CD4-positive, alpha-beta T cell treated with Interleukin-15 for 4 hours (primary cell): ENCODE measurements around the gene TGIF1.
"Not testable (repeated sequence)": the region's sequence is repeated elsewhere in the genome, so short reads cannot be mapped to it uniquely, and the experiment has no call there.

Experiments used
- DNase-seq: peaks from one replicate; pipeline ENCODE4 v3.0.0-alpha.2; 2020; ENCODE audit warnings: low spot score

The TGIF1 gene

DNA sequence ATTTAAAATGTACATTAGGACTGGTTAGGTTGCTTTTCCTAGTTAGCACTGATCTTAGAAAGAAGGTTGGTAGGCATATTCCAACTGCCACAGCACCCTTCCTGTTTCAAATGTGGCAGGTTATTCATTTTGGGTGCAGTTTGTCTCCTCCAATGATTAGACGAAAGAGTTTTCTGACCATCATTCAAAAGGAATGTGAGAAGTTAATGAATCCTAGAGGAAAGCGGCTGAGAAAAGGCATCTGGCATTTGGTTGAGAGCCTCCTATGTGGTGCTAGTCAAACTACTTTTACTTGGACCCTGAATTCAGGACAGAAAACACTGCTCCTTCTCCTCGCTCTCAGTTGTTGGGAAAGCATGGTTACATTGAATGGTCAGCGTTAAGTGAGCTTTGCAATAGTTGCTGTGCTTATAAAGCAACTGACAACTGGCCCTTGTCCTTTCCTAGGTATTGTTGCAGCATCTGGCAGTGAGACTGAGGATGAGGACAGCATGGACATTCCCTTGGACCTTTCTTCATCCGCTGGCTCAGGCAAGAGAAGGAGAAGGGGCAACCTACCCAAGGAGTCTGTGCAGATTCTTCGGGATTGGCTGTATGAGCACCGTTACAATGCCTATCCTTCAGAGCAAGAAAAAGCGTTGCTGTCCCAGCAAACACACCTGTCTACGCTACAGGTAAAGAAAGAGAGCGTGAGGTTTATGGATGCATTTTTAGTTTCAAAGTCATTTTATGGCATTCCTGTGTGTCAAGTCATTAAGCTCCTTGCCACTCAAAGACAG is 6.1 kb downstream of the TGIF1 start:
- DNase-seq, result no peak

- no peak for DNase-seq
These were observed 6.7 kb downstream of the TGIF1 start for GRCh38 chr18:3456686-3457069.

DNA sequence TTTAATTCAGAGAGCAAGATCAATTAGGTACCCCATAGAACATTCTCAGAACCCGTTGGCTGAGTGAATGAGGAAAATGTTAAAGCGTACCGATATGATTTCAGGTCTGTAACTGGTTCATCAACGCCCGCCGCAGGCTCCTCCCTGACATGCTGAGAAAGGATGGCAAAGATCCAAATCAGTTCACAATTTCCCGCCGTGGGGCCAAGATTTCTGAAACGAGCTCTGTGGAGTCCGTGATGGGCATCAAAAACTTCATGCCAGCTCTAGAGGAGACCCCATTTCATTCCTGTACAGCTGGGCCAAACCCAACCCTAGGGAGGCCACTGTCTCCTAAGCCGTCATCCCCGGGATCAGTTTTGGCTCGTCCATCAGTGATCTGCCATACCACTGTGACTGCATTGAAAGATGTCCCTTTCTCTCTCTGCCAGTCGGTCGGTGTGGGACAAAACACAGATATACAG is 7.3 kb downstream of the TGIF1 start:
- DNase-seq, result no peak

- DNase-seq, result peak; percentile 54
These were observed 8.4 kb downstream of the TGIF1 start for GRCh38 chr18:3458378-3458777.

GRCh38 chr18:3458952-3459853 is 9.2 kb downstream of the TGIF1 start:
- DNase-seq, result peak; percentile 25

DNA sequence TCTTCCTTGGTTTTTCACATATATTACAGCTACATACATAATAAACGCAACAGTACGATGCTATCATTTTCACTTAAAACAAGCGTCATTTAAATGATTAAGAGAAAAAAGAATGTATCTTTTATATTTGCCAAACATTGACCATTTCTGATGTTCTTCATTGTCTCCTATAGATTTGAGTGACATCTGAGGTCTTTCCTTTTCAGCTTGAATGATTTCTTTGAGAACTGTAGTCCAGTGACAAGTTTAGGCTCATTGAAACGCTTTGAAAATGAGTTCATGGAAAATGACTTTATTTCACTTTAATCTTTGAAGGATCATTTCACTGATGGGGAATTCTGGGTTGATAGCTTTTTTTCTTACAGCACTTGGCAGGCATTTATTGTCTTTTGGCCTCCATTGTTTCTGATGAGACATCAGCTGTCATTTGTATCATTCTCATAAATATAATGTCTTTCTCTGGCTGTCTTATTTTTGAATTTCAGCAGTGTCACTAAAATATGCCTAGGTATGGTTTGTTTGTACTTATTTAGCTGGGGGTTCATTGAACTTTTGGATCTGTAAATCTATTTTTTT is 10.9 kb downstream of the TGIF1 start:
- DNase-seq, result no peak

- no peak for DNase-seq
These were observed 11.7 kb downstream of the TGIF1 start for GRCh38 chr18:3461704-3462103.

- no peak for DNase-seq
These were observed 13.1 kb downstream of the TGIF1 start for GRCh38 chr18:3463051-3463450.

GRCh38 chr18:3466045-3466444 is 16.1 kb downstream of the TGIF1 start:
- DNase-seq, result no peak

GRCh38 chr18:3466872-3467271 is 16.9 kb downstream of the TGIF1 start:
- peak; percentile 34 for DNase-seq

GRCh38 chr18:3468066-3468705 is 18.2 kb downstream of the TGIF1 start:
- no peak for DNase-seq

DNA sequence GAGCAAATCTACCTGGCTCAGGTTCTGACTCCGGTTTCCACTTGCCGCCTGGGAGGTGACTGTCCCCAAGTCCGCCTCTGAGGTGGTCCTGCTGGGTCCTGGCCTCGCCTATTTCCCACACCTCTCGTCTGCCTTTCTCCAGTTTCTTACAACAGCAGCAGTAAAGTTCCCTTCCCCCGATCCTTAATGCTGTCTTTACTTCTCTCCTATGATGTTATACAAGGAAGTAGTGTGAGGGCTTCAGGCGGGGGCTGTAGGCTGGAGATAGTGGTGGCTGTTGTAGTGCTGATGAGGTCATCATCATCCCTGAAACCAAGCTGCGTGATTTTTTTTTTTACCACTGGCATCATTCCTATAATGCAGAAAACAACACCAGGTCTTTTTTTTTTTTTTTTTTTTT is 18.9 kb downstream of the TGIF1 start:
- no peak for DNase-seq

DNA sequence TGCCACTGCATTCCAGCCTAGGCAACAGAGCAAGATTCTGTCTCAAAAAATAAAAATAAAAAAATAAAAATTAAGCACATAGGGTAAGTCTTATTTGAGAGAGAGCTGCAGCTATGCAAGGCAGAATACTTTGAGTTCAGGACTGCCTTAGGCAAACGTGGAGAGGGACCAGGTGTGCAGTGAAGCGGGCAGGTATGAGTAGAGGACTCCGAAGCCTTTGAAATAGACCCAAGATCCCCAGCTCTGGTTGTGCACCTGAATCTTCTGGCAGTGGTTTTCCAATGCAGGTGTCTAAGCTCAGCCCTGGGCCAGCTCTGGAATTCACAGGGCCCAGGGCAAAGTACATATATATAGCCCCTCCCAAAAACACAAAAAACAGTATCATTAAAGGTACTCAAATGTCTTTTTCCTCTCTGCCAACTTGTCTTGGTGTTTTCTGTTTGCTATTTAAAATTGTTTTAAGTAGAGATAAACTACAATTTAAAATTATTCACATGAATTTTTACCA is 21.2 kb downstream of the TGIF1 start:
- no peak for DNase-seq

DNA sequence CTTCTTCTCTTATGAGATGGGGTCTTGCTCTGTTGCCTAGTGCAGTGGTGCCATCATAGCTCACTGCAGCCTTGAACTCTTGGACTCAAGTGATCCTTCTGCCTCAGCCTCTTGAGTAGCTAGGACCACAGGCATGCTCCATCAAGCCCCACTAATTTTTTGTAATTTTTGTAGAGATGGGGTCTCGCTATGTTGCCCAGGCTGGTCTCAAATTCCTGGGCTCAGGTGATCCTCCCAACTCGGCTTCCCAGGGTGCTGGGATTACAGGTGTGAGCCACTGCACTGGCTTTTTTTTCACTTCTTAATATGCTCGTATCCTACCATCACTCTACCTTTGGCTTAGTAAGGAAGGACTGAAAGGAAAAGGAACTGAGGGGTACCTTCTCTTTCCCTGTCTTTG is 22.1 kb downstream of the TGIF1 start:
- not testable (repeated sequence) for DNase-seq

GRCh38 chr18:3472681-3473544 is 22.9 kb downstream of the TGIF1 start:
- DNase-seq, result no peak

- DNase-seq, result no peak
These were observed 28.4 kb downstream of the TGIF1 start for GRCh38 chr18:3478262-3478978.

- no peak for DNase-seq
These were observed 30.1 kb downstream of the TGIF1 start for GRCh38 chr18:3479978-3480509.

DNA sequence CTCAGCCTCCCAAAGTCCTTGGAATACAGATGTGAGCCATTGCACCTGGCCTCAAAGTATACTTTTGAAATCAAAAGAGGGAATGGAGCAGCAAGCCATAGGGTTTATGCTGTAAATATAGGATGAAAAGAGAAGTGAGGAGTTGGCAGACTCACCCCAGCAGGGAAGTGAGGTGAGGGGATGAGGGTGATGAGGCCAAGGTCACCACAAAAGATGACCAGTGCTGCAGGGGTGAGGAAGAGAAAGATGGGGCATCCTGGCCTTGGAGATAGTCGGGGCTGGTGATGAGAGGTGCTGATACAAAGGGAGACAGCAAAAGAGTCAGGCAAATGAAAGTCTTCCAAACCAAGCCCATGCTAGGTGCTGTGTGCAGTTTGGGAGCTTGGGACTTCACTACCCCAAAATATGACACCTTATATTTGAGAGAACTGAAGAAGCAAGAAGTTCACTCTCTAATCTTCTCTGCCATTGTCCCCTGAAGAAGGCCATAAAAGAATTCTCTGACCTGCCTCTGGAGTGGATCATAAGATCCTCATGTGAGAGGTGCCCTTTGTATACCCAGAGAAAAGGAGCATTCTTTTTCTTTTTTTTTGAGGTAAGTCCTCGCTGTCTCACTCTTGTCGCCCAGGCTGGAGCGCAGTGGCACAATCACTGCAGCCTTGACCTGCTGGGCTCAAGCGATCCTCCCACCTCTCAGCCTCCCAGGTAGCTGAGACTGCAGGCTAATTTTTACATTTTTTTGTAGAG is 31.0 kb downstream of the TGIF1 start:
- DNase-seq, result no peak

DNA sequence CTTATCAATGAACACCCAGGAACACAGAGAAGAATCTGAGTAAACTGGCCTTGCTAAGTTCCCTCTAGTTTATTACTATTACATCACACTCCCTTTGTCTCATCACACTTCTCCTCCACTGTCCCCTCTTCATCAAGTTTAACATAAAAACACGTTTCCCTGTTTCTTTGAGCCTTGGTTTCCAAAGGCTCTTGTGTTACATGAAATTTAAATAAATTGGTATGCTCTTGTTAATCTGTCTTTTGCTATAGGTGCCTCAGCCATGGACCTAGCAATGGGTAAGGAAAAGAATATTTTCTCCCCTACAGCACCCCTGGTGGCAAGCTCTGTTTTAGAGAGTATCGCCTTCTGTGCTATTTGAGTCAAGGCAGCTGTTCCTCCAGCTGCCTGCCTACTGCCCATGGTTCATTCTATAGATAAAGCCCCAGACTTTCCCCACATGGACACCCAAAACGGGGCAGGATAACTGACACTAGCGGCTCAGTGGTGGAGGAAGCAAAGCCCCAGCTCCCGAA is 31.8 kb downstream of the TGIF1 start:
- peak; percentile 36 for DNase-seq
